H1 (cell line): ENCODE data around the gene TRPT1. TPM values are rescaled to one million over a fixed set of nuclear protein-coding genes. Genes with fewer than 3 reads are reported as not detected.

Experiments
- CTCF ChIA-PET: fragments of 300-600 bp; sonication (Branson Sonifier 250); formaldehyde crosslinking; loops from one replicate; lab custom pipeline; 2021; ENCODE audit not compliant: partially characterized antibody; lab: Charles Lee
- POLR2A ChIA-PET: fragments of 300-600 bp; sonication (Branson Sonifier 250); formaldehyde crosslinking; loops from one replicate; lab custom pipeline; 2021; ENCODE audit warnings: inconsistent platforms; ENCODE audit not compliant: partially characterized antibody; lab: Charles Lee
- DNase-seq, 2 experiments: peaks; one replicate each; pipeline versions ENCODE4 v3.0.0 to v3.0.0-alpha.2; 2010 to 2022; ENCODE audit warnings: low spot score in 2 of 2, low read depth in 1 of 2, mixed read lengths in 1 of 2
- FAIRE-seq: peaks from 2 replicates; lab custom pipeline; 2011; peaks lifted over from hg19 to GRCh38; lab: Jason Lieb, UNC
- H2AFZ ChIP-seq: 2 replicates; pipeline ENCODE4 v1.8.1; 2012; ENCODE audit warnings: low read length, inconsistent platforms
- H2AK5ac ChIP-seq: 2 replicates; pipeline ENCODE4 v1.6.1; 2013; ENCODE audit warnings: low read depth, low read length
- H2BK120ac ChIP-seq: replicated peaks from 2 replicates; pipeline ENCODE3; 2013; ENCODE audit warnings: low read depth, low read length, inconsistent platforms
- H2BK12ac ChIP-seq: 2 replicates; pipeline ENCODE4 v1.6.1; 2013; ENCODE audit warnings: low read depth, low read length
- H2BK15ac ChIP-seq: 2 replicates; pipeline ENCODE4 v1.6.1; 2013; ENCODE audit warnings: low read length
- H2BK20ac ChIP-seq: 2 replicates; pipeline ENCODE4 v1.6.1; 2013; ENCODE audit warnings: low read length
- H2BK5ac ChIP-seq: 2 replicates; pipeline ENCODE4 v1.6.1; 2013; ENCODE audit warnings: low read depth, low read length
- H3K14ac ChIP-seq: 2 replicates; pipeline ENCODE4 v1.6.1; 2013; ENCODE audit warnings: inconsistent platforms; ENCODE audit not compliant: insufficient read length
- H3K18ac ChIP-seq: 2 replicates; pipeline ENCODE4 v1.6.1; 2013; ENCODE audit warnings: low read length; ENCODE audit errors: extremely low read depth
- H3K23ac ChIP-seq: 2 replicates; pipeline ENCODE4 v1.6.1; 2013; ENCODE audit warnings: inconsistent platforms; ENCODE audit not compliant: insufficient read length
- H3K23me2 ChIP-seq: 2 replicates; pipeline ENCODE4 v1.6.1; 2013; ENCODE audit warnings: low read depth, low read length
- H3K27ac ChIP-seq: 2 replicates; pipeline ENCODE4 v1.6.1; 2011; ENCODE audit warnings: low read depth, low read length, inconsistent platforms
- H3K27me3 ChIP-seq, 4 experiments: replicated peaks in 1 of 4; 1 replicate in 1 of 4; 2 replicates in 3 of 4; pipeline versions ENCODE4 v1.6.1 to v1.8.1; 2011 to 2013; ENCODE audit warnings: low read length in 3 of 4, mild to moderate bottlenecking in 3 of 4, inconsistent platforms in 2 of 4, mixed read lengths in 2 of 4, moderate library complexity in 1 of 4; ENCODE audit not compliant: control insufficient read depth in 3 of 4, insufficient read depth in 3 of 4; ENCODE audit errors: extremely low read depth in 1 of 4
- H3K36me3 ChIP-seq, 4 experiments: 2 replicates each; pipeline versions ENCODE4 v1.6.1 to v1.8.1; 2011 to 2013; ENCODE audit warnings: mild to moderate bottlenecking in 4 of 4, low read length in 3 of 4, moderate library complexity in 2 of 4, control low read depth in 1 of 4, inconsistent platforms in 1 of 4; ENCODE audit not compliant: insufficient read depth in 4 of 4, control insufficient read depth in 2 of 4
- H3K4ac ChIP-seq: replicated peaks from 2 replicates; pipeline ENCODE3; 2013; ENCODE audit warnings: low read length, low read depth, mixed read lengths, inconsistent platforms; ENCODE audit not compliant: insufficient read length
- H3K4me1 ChIP-seq, 4 experiments: replicated peaks in 1 of 4; 1 replicate in 1 of 4; 2 replicates in 3 of 4; pipeline versions ENCODE4 v1.6.1 to v1.8.1; 2011 to 2013; ENCODE audit warnings: low read length in 3 of 4, inconsistent platforms in 2 of 4, mixed read lengths in 1 of 4; ENCODE audit not compliant: insufficient read depth in 4 of 4, control insufficient read depth in 3 of 4
- H3K4me2 ChIP-seq, 2 experiments: 2 replicates each; pipeline versions ENCODE4 v1.6.1 to v1.8.1; 2011 to 2013; ENCODE audit warnings: low read depth in 2 of 2, low read length in 2 of 2, control low read depth in 1 of 2, inconsistent platforms in 1 of 2, mild to moderate bottlenecking in 1 of 2; ENCODE audit not compliant: insufficient read depth in 1 of 2
- H3K4me3 ChIP-seq, 4 experiments: fragments of 200-600, 300-600 bp in 1 of 4; sonication (generic), shearing (Covaris generic), sonication (Bioruptor Twin) in 1 of 4; 2 replicates each; pipeline versions ENCODE4 v1.5.1 to v1.8.1; 2011 to 2016; ENCODE audit warnings: low read length in 4 of 4, low read depth in 3 of 4, control low read depth in 2 of 4, inconsistent platforms in 2 of 4, mild to moderate bottlenecking in 2 of 4, mixed read lengths in 1 of 4, moderate library complexity in 1 of 4; ENCODE audit not compliant: insufficient read depth in 2 of 4; ENCODE audit errors: extremely low read depth in 1 of 4
- H3K56ac ChIP-seq: replicated peaks from 2 replicates; pipeline ENCODE3; 2013; ENCODE audit warnings: low read depth, mild to moderate bottlenecking, mixed read lengths, low read length, inconsistent platforms; ENCODE audit not compliant: insufficient read length
- H3K79me1 ChIP-seq: 2 replicates; pipeline ENCODE4 v1.6.1; 2013; ENCODE audit warnings: low read depth, low read length, control low read depth
- H3K79me2 ChIP-seq, 2 experiments: 2 replicates each; pipeline versions ENCODE4 v1.6.1 to v1.8.1; 2012 to 2013; ENCODE audit warnings: low read length in 2 of 2, mild to moderate bottlenecking in 2 of 2, inconsistent platforms in 1 of 2; ENCODE audit not compliant: insufficient read depth in 2 of 2, control insufficient read depth in 1 of 2
- H3K9ac ChIP-seq, 4 experiments: replicated peaks in 1 of 4; 1 replicate in 1 of 4; 2 replicates in 3 of 4; pipeline versions ENCODE4 v1.6.1 to v1.8.1; 2011 to 2013; ENCODE audit warnings: low read depth in 3 of 4, low read length in 3 of 4, control low read depth in 2 of 4, mild to moderate bottlenecking in 2 of 4, moderate library complexity in 2 of 4, inconsistent platforms in 1 of 4; ENCODE audit errors: extremely low read depth in 1 of 4
- H3K9me3 ChIP-seq, 2 experiments: 2 replicates each; pipeline versions ENCODE4 v1.6.1 to v1.8.1; 2012 to 2013; ENCODE audit warnings: mild to moderate bottlenecking in 2 of 2, moderate library complexity in 2 of 2, control low read depth in 1 of 2, inconsistent platforms in 1 of 2, low read depth in 1 of 2, low read length in 1 of 2, mixed read lengths in 1 of 2; ENCODE audit not compliant: insufficient read depth in 2 of 2
- H4K20me1 ChIP-seq, 2 experiments: replicated peaks in 1 of 2; 2 replicates each; pipeline versions ENCODE3 to v1.8.1; 2011 to 2013; ENCODE audit warnings: inconsistent platforms in 2 of 2, low read length in 2 of 2, mild to moderate bottlenecking in 1 of 2; ENCODE audit not compliant: insufficient read depth in 2 of 2, control insufficient read depth in 1 of 2
- H4K5ac ChIP-seq: 2 replicates; pipeline ENCODE4 v1.6.1; 2013; ENCODE audit warnings: low read length, low read depth, mixed read lengths, inconsistent platforms; ENCODE audit not compliant: insufficient read length
- H4K8ac ChIP-seq: 2 replicates; pipeline ENCODE4 v1.8.0; 2013; ENCODE audit warnings: mild to moderate bottlenecking, moderate library complexity, low read length, inconsistent platforms; ENCODE audit not compliant: insufficient read depth; ENCODE audit errors: extremely low read depth
- H4K91ac ChIP-seq: replicated peaks from 2 replicates; pipeline ENCODE3; 2013; ENCODE audit warnings: low read length, mixed read lengths, inconsistent platforms; ENCODE audit not compliant: insufficient read length
- CBX8 ChIP-seq: fragments of 300-800, 300-1000 bp; sonication (generic); IDR thresholded peaks from 2 replicates; pipeline ENCODE4 v1.7.1; 2016; ENCODE audit warnings: low read depth, low read length, borderline replicate concordance
- HDAC2 ChIP-seq, 2 experiments: fragments of 300-600 bp in 1 of 2; sonication (generic) in 1 of 2; IDR thresholded peaks; 2 replicates each; pipeline ENCODE4 v1.6.1; 2011 to 2012; ENCODE audit warnings: low read depth in 2 of 2, low read length in 2 of 2, mild to moderate bottlenecking in 2 of 2, moderate library complexity in 2 of 2, borderline replicate concordance in 1 of 2, inconsistent platforms in 1 of 2
- HDAC6 ChIP-seq: IDR thresholded peaks from one replicate; pipeline ENCODE4 v1.7.1; 2012; ENCODE audit warnings: low read depth, mild to moderate bottlenecking, inconsistent platforms, low read length, moderate library complexity
- KDM4A ChIP-seq: IDR thresholded peaks from one replicate; pipeline ENCODE4 v1.7.1; 2012; ENCODE audit warnings: low read depth, mild to moderate bottlenecking, moderate library complexity, low read length, inconsistent platforms; ENCODE audit not compliant: severe bottlenecking
- SIX5 ChIP-seq: IDR thresholded peaks from 2 replicates; pipeline ENCODE4 v1.6.1; 2011; ENCODE audit warnings: mild to moderate bottlenecking, low read depth, low read length
- SP2 ChIP-seq: IDR thresholded peaks from 2 replicates; pipeline ENCODE4 v1.6.1; 2012; ENCODE audit warnings: mild to moderate bottlenecking, low read length, inconsistent platforms
- WGBS, 2 experiments: shearing (Covaris generic) in 1 of 2; methylation state at CpG; one replicate each; pipeline versions ENCODE4 v1.1.6 to v1.1.7; 2013 to 2015; ENCODE audit warnings: low lambda C conversion rate in 2 of 2, mixed read lengths in 2 of 2, inconsistent platforms in 1 of 2, low coverage in 1 of 2, missing lambda C conversion rate in 1 of 2; ENCODE audit not compliant: insufficient replicate concordance in 2 of 2, insufficient coverage in 1 of 2, insufficient read length in 1 of 2; ENCODE audit errors: extremely low coverage in 1 of 2, missing lambda C conversion rate in 1 of 2; 5-methylcytosine and 5-hydroxymethylcytosine counted together
- polyA plus RNA-seq, 7 experiments: library from polyadenylated mRNA; depleted of rRNA in 3 of 7; stranded (reverse) in 5 of 7; unstranded in 2 of 7; fragments of >200 nt in 5 of 7; fragments of 200-250 nt in 2 of 7; gene quantifications; 1 replicate in 5 of 7; 2 replicates in 1 of 7; 4 replicates in 1 of 7; pipeline versions ENCODE4 v1.2.1 to v1.2.3, GENCODE V29; 2011 to 2013; ENCODE audit warnings: missing spikeins in 2 of 7, mixed read lengths in 2 of 7
- total RNA-seq: library from RNA; stranded (reverse); fragmentation: NEBNext Ultra II Directional; extraction: Animal tissue kit (Norgen Biotek cat#: 25700); gene quantifications from 2 replicates; pipeline ENCODE4 v1.2.1, GENCODE V29; 2021

TRPT1 gene
- total and polyA plus RNA-seq, 2 of the 8 experiments (the other 6 are each of a cell fraction or from before 2014, with no cell fraction given), result 34.5 to 74.6 TPM

- Histone ChIP-seq H2BK15ac (no peak overlapping the region), H3K14ac (no peak overlapping the region), H2BK5ac (no peak overlapping the region), H3K79me1 (no peaks in the 10 kb centered on the region), H4K5ac (no peak overlapping the region)
- TF ChIP-seq HDAC2 (IDR thresholded peaks at IDR 0.05; ENCODE audit: borderline replicate concordance in 1 of 2, low read depth in 2 of 2, low read length in 2 of 2) (no peak), SIX5 (no peak), KDM4A (no peak), HDAC6 (no peak), CBX8 (no peak), SP2 (no peak)
- TF ChIP-seq, all 59 proteins: peak for 0
- Histone ChIP-seq H3K79me2 (no peaks in the 10 kb centered on the region), H3K18ac (no peak overlapping the region), H3K4me1 (no peaks in the 10 kb centered on the region; a peak in 1 of 7 replicates), H3K27ac (no peak overlapping the region), H2AFZ (no peak overlapping the region), H3K4ac (no peak overlapping the region), H3K23ac (no peak overlapping the region), H2AK5ac (no peak overlapping the region), H2BK120ac (no peak overlapping the region), H4K20me1 (peaks cover 2 to 13% of the 10 kb centered on the region in 2 experiments), H2BK12ac (no peak overlapping the region), H3K4me2 (no peak overlapping the region), H3K36me3 (peaks cover 0 to 9% (median 5%) of the 10 kb centered on the region in 4 experiments; a peak in 5 of 8 replicates), H4K91ac (no peak overlapping the region), H4K8ac (no peak overlapping the region), H3K27me3 (no peaks in the 10 kb centered on the region), H3K56ac (no peak overlapping the region), H3K4me3 (no peak overlapping the region), H2BK20ac (no peak overlapping the region), H3K9ac (no peak overlapping the region), H3K23me2 (no peaks in the 10 kb centered on the region), H3K9me3 (no peaks in the 10 kb centered on the region)
- FAIRE-seq (no peak), DNase-seq (no peak)
- ChIA-PET CTCF (interaction anchor here (1.1 to 2.8 kb wide), 6 partner anchors 9 to 56 kb away, joined by 3 to 19 read pairs (median 4); partner anchors contain the start of genes FERMT3 and PLCB3), POLR2A (interaction anchor here (1.0 to 14.1 kb wide), 9 partner anchors 11 to 50 kb away, joined by 3 to 253 read pairs (median 4); partner anchors contain the start of genes FERMT3, PLCB3, STIP1 and VEGFB)
- 96% methylated on average over 10 of the region's 10 CpGs; no CpG with 5 or more reads in 1 of the 2 experiments for WGBS, 2 experiments
These were observed 6.2 kb downstream of the TRPT1 start for GRCh38 chr11:64219755-64220154.
